Neural progenitor cell (in vitro differentiated cells): ENCODE measurements around the gene RNF10. TPM values are rescaled to one million over a fixed set of nuclear protein-coding genes. Genes with fewer than 3 reads are reported as not detected.

Experiments
- DNase-seq: peaks from one replicate; pipeline ENCODE4 v3.0.0-alpha.2; 2016; ENCODE audit warnings: low spot score
- H2AFZ ChIP-seq: fragments of 200-600 bp; sonication (generic); replicated peaks from 2 replicates; pipeline ENCODE4 v1.6.1; 2016; ENCODE audit warnings: antibody characterized with exemption
- H3F3A ChIP-seq: fragments of 200-600 bp; sonication (generic); 2 replicates; pipeline ENCODE4 v1.6.1; 2016; ENCODE audit warnings: antibody characterized with exemption, low read depth
- H3K27ac ChIP-seq: fragments of 200-600 bp; sonication (generic); 2 replicates; pipeline ENCODE4 v1.5.1; 2016; ENCODE audit warnings: mild to moderate bottlenecking
- H3K27me3 ChIP-seq: fragments of 200-600 bp; sonication (generic); 2 replicates; pipeline ENCODE4 v1.6.1; 2016; ENCODE audit warnings: mild to moderate bottlenecking, moderate library complexity
- H3K36me3 ChIP-seq: fragments of 200-600 bp; sonication (generic); 2 replicates; pipeline ENCODE4 v1.5.1; 2016
- H3K4me1 ChIP-seq: fragments of 200-600 bp; sonication (generic); 2 replicates; pipeline ENCODE4 v1.6.1; 2016; ENCODE audit warnings: mixed run types
- H3K4me2 ChIP-seq: fragments of 200-600 bp; sonication (generic); 2 replicates; pipeline ENCODE4 v1.6.1; 2016
- H3K4me3 ChIP-seq: fragments of 200-600 bp; sonication (generic); 2 replicates; pipeline ENCODE4 v1.5.1; 2016
- H3K79me2 ChIP-seq: fragments of 200-600 bp; sonication (generic); 2 replicates; pipeline ENCODE4 v1.6.1; 2016; ENCODE audit warnings: low read depth
- H3K9ac ChIP-seq: fragments of 200-600 bp; sonication (generic); 2 replicates; pipeline ENCODE4 v1.6.1; 2016
- H3K9me3 ChIP-seq: fragments of 200-600 bp; sonication (generic); 2 replicates; pipeline ENCODE4 v1.5.1; 2016; ENCODE audit warnings: low read depth
- H4K20me1 ChIP-seq: fragments of 200-600 bp; sonication (generic); 2 replicates; pipeline ENCODE4 v1.6.1; 2016; ENCODE audit warnings: low read depth
- H3K27ac Mint-ChIP-seq: 3 replicates; pipeline ENCODE4 v1.8.0; 2021; ENCODE audit warnings: mixed read lengths
- H3K27me3 Mint-ChIP-seq: 2 replicates; pipeline ENCODE4 v1.8.0; 2022; ENCODE audit warnings: low read depth, mild to moderate bottlenecking, inconsistent platforms, moderate library complexity, mixed read lengths; ENCODE audit not compliant: insufficient read depth
- H3K36me3 Mint-ChIP-seq: 3 replicates; pipeline ENCODE4 v1.8.0; 2021; ENCODE audit warnings: mixed read lengths
- H3K4me1 Mint-ChIP-seq: 3 replicates; pipeline ENCODE4 v1.8.0; 2021; ENCODE audit warnings: mixed read lengths
- H3K4me3 Mint-ChIP-seq: 3 replicates; pipeline ENCODE4 v1.8.0; 2021; ENCODE audit warnings: mild to moderate bottlenecking, moderate library complexity, mixed read lengths
- H3K9me3 Mint-ChIP-seq: 3 replicates; pipeline ENCODE4 v1.8.0; 2020; ENCODE audit warnings: mixed read lengths
- EZH2 ChIP-seq: fragments of 200-600 bp; sonication (generic); IDR thresholded peaks from 2 replicates; pipeline ENCODE4 v1.6.1; 2017; ENCODE audit warnings: antibody characterized with exemption, mild to moderate bottlenecking, moderate library complexity
- EZH2phosphoT487 ChIP-seq: fragments of 200-600 bp; sonication (generic); IDR thresholded peaks from 2 replicates; pipeline ENCODE4 v1.6.1; 2017; ENCODE audit warnings: antibody characterized with exemption
- total RNA-seq: library from RNA; depleted of rRNA; stranded (reverse); fragments of >200 nt; gene quantifications from 2 replicates; pipeline ENCODE4 v1.2.3, GENCODE V29; 2015; ENCODE audit warnings: low replicate concordance
- TF ChIP-seq, protein P1 (sequence below): fragments of 200-600 bp; sonication (generic); IDR thresholded peaks from 2 replicates; pipeline ENCODE4 v1.5.1; 2017; ENCODE audit warnings: antibody characterized with exemption, mild to moderate bottlenecking

RNF10 gene
- total RNA-seq, 1 donor from 2014 or later = 131 TPM

GRCh38 chr12:120538281-120539156, 4.4 kb downstream of the RNF10 start:
- Mint-ChIP-seq H3K4me3 (no peak overlapping the region), H3K9me3 (no peaks in the 10 kb centered on the region), H3K4me1 (peaks cover 26% of the 10 kb centered on the region), H3K27me3 (peaks cover 2% of the 10 kb centered on the region), H3K27ac (no peak overlapping the region), H3K36me3 (peaks cover 21% of the 10 kb centered on the region)
- Histone ChIP-seq H4K20me1 (peaks cover 66% of the 10 kb centered on the region), H3K36me3 (no peaks in the 10 kb centered on the region), H3K4me3 (no peak overlapping the region), H3K79me2 (peaks cover 94% of the 10 kb centered on the region), H3K9me3 (no peaks in the 10 kb centered on the region), H3K27ac (no peak overlapping the region), H3K4me1 (peaks cover 27% of the 10 kb centered on the region), H3K4me2 (no peak overlapping the region), H3K9ac (peak overlapping the region; percentile 33), H3K27me3 (no peaks in the 10 kb centered on the region), H3F3A (no peaks in the 10 kb centered on the region), H2AFZ (no peak overlapping the region)
- TF ChIP-seq EZH2phosphoT487 (no peak), EZH2 (no peak)
- TF ChIP-seq, protein P1, sequence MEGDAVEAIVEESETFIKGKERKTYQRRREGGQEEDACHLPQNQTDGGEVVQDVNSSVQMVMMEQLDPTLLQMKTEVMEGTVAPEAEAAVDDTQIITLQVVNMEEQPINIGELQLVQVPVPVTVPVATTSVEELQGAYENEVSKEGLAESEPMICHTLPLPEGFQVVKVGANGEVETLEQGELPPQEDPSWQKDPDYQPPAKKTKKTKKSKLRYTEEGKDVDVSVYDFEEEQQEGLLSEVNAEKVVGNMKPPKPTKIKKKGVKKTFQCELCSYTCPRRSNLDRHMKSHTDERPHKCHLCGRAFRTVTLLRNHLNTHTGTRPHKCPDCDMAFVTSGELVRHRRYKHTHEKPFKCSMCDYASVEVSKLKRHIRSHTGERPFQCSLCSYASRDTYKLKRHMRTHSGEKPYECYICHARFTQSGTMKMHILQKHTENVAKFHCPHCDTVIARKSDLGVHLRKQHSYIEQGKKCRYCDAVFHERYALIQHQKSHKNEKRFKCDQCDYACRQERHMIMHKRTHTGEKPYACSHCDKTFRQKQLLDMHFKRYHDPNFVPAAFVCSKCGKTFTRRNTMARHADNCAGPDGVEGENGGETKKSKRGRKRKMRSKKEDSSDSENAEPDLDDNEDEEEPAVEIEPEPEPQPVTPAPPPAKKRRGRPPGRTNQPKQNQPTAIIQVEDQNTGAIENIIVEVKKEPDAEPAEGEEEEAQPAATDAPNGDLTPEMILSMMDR = no peak
- DNase-seq = no peak

DNA sequence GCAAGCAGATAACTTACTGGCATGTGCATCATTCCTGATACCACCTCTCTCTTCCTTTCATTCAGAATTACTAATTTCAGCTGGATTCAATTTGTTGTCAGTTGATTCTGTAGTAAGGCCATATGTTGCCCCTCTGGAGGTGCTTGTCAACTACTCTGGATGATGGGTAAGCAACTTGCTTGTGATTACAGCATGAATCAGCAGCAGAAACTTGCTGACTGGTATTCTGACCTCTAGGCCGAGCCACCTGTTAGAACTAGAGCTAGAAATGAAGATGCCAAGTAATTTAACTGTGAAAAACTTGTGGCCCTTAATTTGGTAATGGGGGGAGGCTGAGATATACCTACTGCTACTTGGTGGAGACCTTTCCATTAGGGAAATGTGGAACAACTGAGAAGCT, 5.1 kb downstream of the RNF10 start:
- Histone ChIP-seq H3K36me3 (no peaks in the 10 kb centered on the region), H4K20me1 (peaks cover 74% of the 10 kb centered on the region), H2AFZ (no peak overlapping the region), H3F3A (no peaks in the 10 kb centered on the region), H3K4me2 (no peak overlapping the region), H3K27me3 (no peaks in the 10 kb centered on the region), H3K9me3 (no peaks in the 10 kb centered on the region), H3K9ac (no peak overlapping the region), H3K4me3 (no peak overlapping the region), H3K79me2 (peaks cover 100% of the 10 kb centered on the region), H3K4me1 (peaks cover 27% of the 10 kb centered on the region), H3K27ac (no peak overlapping the region)
- TF ChIP-seq EZH2 (no peak), EZH2phosphoT487 (no peak)
- TF ChIP-seq, protein P1 = no peak
- no peak overlapping the region for H3K4me3 Mint-ChIP-seq
- peaks cover 26% of the 10 kb centered on the region for H3K4me1 Mint-ChIP-seq
- no peaks in the 10 kb centered on the region for H3K9me3 Mint-ChIP-seq
- H3K36me3 Mint-ChIP-seq = peaks cover 21% of the 10 kb centered on the region
- no peaks in the 10 kb centered on the region for H3K27me3 Mint-ChIP-seq
- DNase-seq = no peak
- H3K27ac Mint-ChIP-seq = no peak overlapping the region

- Mint-ChIP-seq H3K9me3 (no peaks in the 10 kb centered on the region), H3K4me3 (no peak overlapping the region), H3K4me1 (peaks cover 22% of the 10 kb centered on the region), H3K36me3 (peaks cover 21% of the 10 kb centered on the region), H3K27ac (no peak overlapping the region), H3K27me3 (no peaks in the 10 kb centered on the region)
- Histone ChIP-seq H3K9ac (no peak overlapping the region), H3K27me3 (no peaks in the 10 kb centered on the region), H3K27ac (no peak overlapping the region), H3F3A (no peaks in the 10 kb centered on the region), H3K36me3 (no peaks in the 10 kb centered on the region), H3K79me2 (peaks cover 98% of the 10 kb centered on the region), H3K4me3 (no peak overlapping the region), H4K20me1 (peaks cover 68% of the 10 kb centered on the region), H2AFZ (no peak overlapping the region), H3K4me1 (peaks cover 24% of the 10 kb centered on the region), H3K4me2 (no peak overlapping the region), H3K9me3 (no peaks in the 10 kb centered on the region)
- DNase-seq = no peak
- TF ChIP-seq EZH2phosphoT487 (no peak), EZH2 (no peak)
- TF ChIP-seq, protein P1 = no peak
Measured at GRCh38 chr12:120540445-120540844, 6.3 kb downstream of the RNF10 start.
